CD1c-positive myeloid dendritic cell (primary cell): ENCODE results near the gene CPNE4.
"Not testable (repeated sequence)": the region's sequence is repeated elsewhere in the genome, so short reads cannot be mapped to it uniquely, and the experiment has no call there.

Experiments
- DNase-seq: peaks from one replicate; pipeline ENCODE4 v3.0.0-alpha.2; 2016; ENCODE audit errors: extremely low spot score

CPNE4 gene

GRCh38 chr3:131957980-131958379 lies 76.8 kb downstream of the CPNE4 start:
- DNase-seq, result no peak

GRCh38 chr3:131957511-131957910 lies 77.3 kb downstream of the CPNE4 start:
- DNase-seq, result no peak

GRCh38 chr3:131948806-131949205 lies 86.0 kb downstream of the CPNE4 start:
- no peak for DNase-seq

- no peak for DNase-seq
Measured at GRCh38 chr3:131944676-131945075, 90.1 kb downstream of the CPNE4 start.

GRCh38 chr3:131933665-131934064 lies 101.1 kb downstream of the CPNE4 start:
- DNase-seq, result no peak

- DNase-seq, result no peak
Measured at GRCh38 chr3:131928593-131928992, 106.2 kb downstream of the CPNE4 start.

- DNase-seq, result no peak
Measured at GRCh38 chr3:131925571-131925970, 109.2 kb downstream of the CPNE4 start.

GRCh38 chr3:131922356-131922755 lies 112.5 kb downstream of the CPNE4 start:
- no peak for DNase-seq

- DNase-seq, result no peak
Measured at GRCh38 chr3:131917006-131917405, 117.8 kb downstream of the CPNE4 start.

- DNase-seq, result no peak
Measured at GRCh38 chr3:131914090-131914691, 120.6 kb downstream of the CPNE4 start.

- DNase-seq, result no peak
Measured at GRCh38 chr3:131912255-131912654, 122.6 kb downstream of the CPNE4 start.

- no peak for DNase-seq
Measured at GRCh38 chr3:131907796-131908195, 127.0 kb downstream of the CPNE4 start.

- no peak for DNase-seq
Measured at GRCh38 chr3:131903988-131904415, 130.8 kb downstream of the CPNE4 start.

- no peak for DNase-seq
Measured at GRCh38 chr3:131901686-131902085, 133.1 kb downstream of the CPNE4 start.

- DNase-seq, result no peak
Measured at GRCh38 chr3:131900891-131901290, 133.9 kb downstream of the CPNE4 start.

- DNase-seq, result no peak
Measured at GRCh38 chr3:131899021-131899420, 135.8 kb downstream of the CPNE4 start.

GRCh38 chr3:131898346-131898745 lies 136.5 kb downstream of the CPNE4 start:
- no peak for DNase-seq

- DNase-seq, result no peak
Measured at GRCh38 chr3:131896285-131896684, 138.5 kb downstream of the CPNE4 start.

- no peak for DNase-seq
Measured at GRCh38 chr3:131895766-131896165, 139.0 kb downstream of the CPNE4 start.

GRCh38 chr3:131892331-131892730 lies 142.5 kb downstream of the CPNE4 start:
- no peak for DNase-seq

GRCh38 chr3:131885871-131886270 lies 148.9 kb downstream of the CPNE4 start:
- DNase-seq, result not testable (repeated sequence)

- no peak for DNase-seq
Measured at GRCh38 chr3:131883711-131884407, 151.0 kb downstream of the CPNE4 start.

GRCh38 chr3:131883086-131883485 lies 151.7 kb downstream of the CPNE4 start:
- no peak for DNase-seq

GRCh38 chr3:131881777-131882176 lies 153.0 kb downstream of the CPNE4 start:
- DNase-seq, result no peak
